SK-N-SH (cell line): ENCODE measurements around the gene MMUT. TPM values are rescaled to one million over a fixed set of nuclear protein-coding genes. Genes with fewer than 3 reads are reported as not detected.

Experiments
- CTCF ChIA-PET: fragments of 300-600, 350-600 bp; formaldehyde crosslinking; extraction: SDS; loops from one replicate; lab custom pipeline; 2021; lab: Yijun Ruan, JAX
- POLR2A ChIA-PET: fragments of 350-600 bp; sonication (Branson Sonifier 250); formaldehyde crosslinking; extraction: SDS; loops from one replicate; lab custom pipeline; 2020; ENCODE audit warnings: antibody characterized with exemption, inconsistent platforms; lab: Yijun Ruan, JAX
- DNase-seq: peaks from one replicate; pipeline ENCODE4 v3.0.0; 2012
- H2AFZ ChIP-seq: fragments of 200-600 bp; sonication (generic); 2 replicates; pipeline ENCODE4 v1.8.1; 2016; ENCODE audit warnings: antibody characterized with exemption, mild to moderate bottlenecking, low read depth
- H3F3A ChIP-seq: fragments of 200-600 bp; sonication (generic); replicated peaks from 2 replicates; pipeline ENCODE3; 2016; ENCODE audit warnings: antibody characterized with exemption, mild to moderate bottlenecking; ENCODE audit not compliant: insufficient read depth
- H3K27ac ChIP-seq, 2 experiments: fragments of 200-500 bp in 1 of 2; fragments of 200-600 bp in 1 of 2; sonication (Bioruptor generic) in 1 of 2; sonication (generic), shearing (Covaris generic) in 1 of 2; 2 replicates each; pipeline versions ENCODE4 v1.5.1 to v1.6.1; 2014 to 2016; ENCODE audit warnings: low read depth in 2 of 2, inconsistent platforms in 1 of 2, low read length in 1 of 2, mild to moderate bottlenecking in 1 of 2, mixed read lengths in 1 of 2
- H3K27me3 ChIP-seq: fragments of 200-600 bp; sonication (generic), shearing (Covaris generic); 2 replicates; pipeline ENCODE4 v1.6.1; 2016; ENCODE audit warnings: mixed run types; ENCODE audit not compliant: insufficient read depth
- H3K36me3 ChIP-seq, 2 experiments: fragments of 200-500 bp in 1 of 2; fragments of 200-600 bp in 1 of 2; sonication (Bioruptor generic) in 1 of 2; sonication (generic) in 1 of 2; replicated peaks in 1 of 2; 2 replicates each; pipeline versions ENCODE3 to v1.5.1; 2014 to 2016; ENCODE audit warnings: low read length in 1 of 2, mild to moderate bottlenecking in 1 of 2; ENCODE audit not compliant: insufficient read depth in 2 of 2, control insufficient read depth in 1 of 2
- H3K4me1 ChIP-seq, 2 experiments: fragments of 200-500 bp in 1 of 2; fragments of 200-600 bp in 1 of 2; sonication (Bioruptor generic) in 1 of 2; sonication (generic), shearing (Covaris generic) in 1 of 2; 2 replicates each; pipeline versions ENCODE4 v1.5.1 to v1.6.1; 2014 to 2016; ENCODE audit warnings: low read depth in 1 of 2, low read length in 1 of 2, mixed run types in 1 of 2; ENCODE audit not compliant: insufficient read depth in 2 of 2, control insufficient read depth in 1 of 2
- H3K4me2 ChIP-seq: fragments of 200-600 bp; sonication (generic), shearing (Covaris generic); 2 replicates; pipeline ENCODE4 v1.6.1; 2017; ENCODE audit warnings: mixed run types
- H3K4me3 ChIP-seq, 2 experiments: fragments of 200-500 bp in 1 of 2; fragments of 200-600 bp in 1 of 2; sonication (Bioruptor generic) in 1 of 2; sonication (generic), shearing (Covaris generic) in 1 of 2; 2 replicates each; pipeline versions ENCODE4 v1.5.1 to v1.8.1; 2014 to 2016; ENCODE audit warnings: low read depth in 2 of 2, inconsistent platforms in 1 of 2, low read length in 1 of 2, mild to moderate bottlenecking in 1 of 2, mixed read lengths in 1 of 2, moderate library complexity in 1 of 2
- H3K79me2 ChIP-seq: fragments of 200-600 bp; sonication (generic); 2 replicates; pipeline ENCODE4 v1.8.1; 2017; ENCODE audit warnings: mild to moderate bottlenecking; ENCODE audit not compliant: insufficient read depth
- H3K9ac ChIP-seq: fragments of 200-600 bp; sonication (generic); 2 replicates; pipeline ENCODE4 v1.6.1; 2017; ENCODE audit warnings: mixed run types
- H3K9me2 ChIP-seq: fragments of 200-600 bp; sonication (generic); 2 replicates; pipeline ENCODE4 v1.6.1; 2017; ENCODE audit warnings: mixed run types
- H3K9me3 ChIP-seq: fragments of 200-600 bp; sonication (generic); 2 replicates; pipeline ENCODE4 v1.6.1; 2017; ENCODE audit warnings: mixed run types, mild to moderate bottlenecking, moderate library complexity
- H4K20me1 ChIP-seq: fragments of 200-600 bp; sonication (generic); 2 replicates; pipeline ENCODE4 v1.6.1; 2017; ENCODE audit warnings: mild to moderate bottlenecking, mixed run types; ENCODE audit not compliant: insufficient read depth
- ELF1 ChIP-seq: IDR thresholded peaks from 2 replicates; pipeline ENCODE4 v1.4.0; 2012
- EZH2phosphoT487 ChIP-seq: fragments of 200-600 bp; sonication (generic); IDR thresholded peaks from 2 replicates; pipeline ENCODE4 v1.6.1; 2017; ENCODE audit warnings: low read depth, mixed run types, mild to moderate bottlenecking, antibody characterized with exemption, moderate library complexity, borderline replicate concordance
- FOXJ3 ChIP-seq: sonication (generic); formaldehyde crosslinking; IDR thresholded peaks from 2 replicates; pipeline ENCODE4 v1.5.1; 2020; ENCODE audit warnings: mild to moderate bottlenecking, missing genetic modification reagents
- GABPA ChIP-seq: IDR thresholded peaks from 2 replicates; pipeline ENCODE4 v1.4.0; 2012; ENCODE audit warnings: low read depth, mild to moderate bottlenecking
- GATA2 ChIP-seq: sonication (generic); formaldehyde crosslinking; IDR thresholded peaks from 2 replicates; pipeline ENCODE4 v1.5.0; 2020; ENCODE audit warnings: mild to moderate bottlenecking, missing genetic modification reagents
- JUND ChIP-seq: IDR thresholded peaks from 2 replicates; pipeline ENCODE4 v1.4.0; 2012
- NFIC ChIP-seq: IDR thresholded peaks from 2 replicates; pipeline ENCODE4 v1.4.0; 2012; ENCODE audit warnings: borderline replicate concordance
- NRF1 ChIP-seq: IDR thresholded peaks from 2 replicates; pipeline ENCODE4 v1.6.1; 2012; ENCODE audit warnings: low read depth, mild to moderate bottlenecking, low read length
- PBX3 ChIP-seq: IDR thresholded peaks from 2 replicates; pipeline ENCODE4; 2012
- RAD21 ChIP-seq: IDR thresholded peaks from 2 replicates; pipeline ENCODE4 v1.6.1; 2012; ENCODE audit warnings: mild to moderate bottlenecking, low read length
- RCOR1 ChIP-seq: fragments of 150-350 bp; IDR thresholded peaks from 2 replicates; pipeline ENCODE4 v1.6.1; 2017; ENCODE audit warnings: antibody characterized with exemption, low read length
- RFX5 ChIP-seq: IDR thresholded peaks from 2 replicates; pipeline ENCODE4 v1.6.1; 2012; ENCODE audit warnings: mild to moderate bottlenecking, improper control_type of control experiment, low read length
- TAF1 ChIP-seq: IDR thresholded peaks from 2 replicates; pipeline ENCODE4 v1.6.1; 2012; ENCODE audit warnings: low read depth, mild to moderate bottlenecking, low read length, moderate library complexity, borderline replicate concordance
- TCF12 ChIP-seq: IDR thresholded peaks from 2 replicates; pipeline ENCODE4 v1.4.0; 2012
- WGBS: methylation state at CpG from one replicate; pipeline ENCODE4 v1.1.6; 2017; ENCODE audit warnings: low lambda C conversion rate; 5-methylcytosine and 5-hydroxymethylcytosine counted together
- polyA plus RNA-seq, 3 experiments: library from polyadenylated mRNA; depleted of rRNA; stranded (reverse); fragments of >200 nt; gene quantifications; 2 replicates each; pipeline ENCODE4 v1.2.3, GENCODE V29; 2012
- TF ChIP-seq, protein P1 (sequence below): fragments of 200-600 bp; sonication (generic); IDR thresholded peaks from 2 replicates; pipeline ENCODE4 v1.6.1; 2017; ENCODE audit warnings: antibody characterized with exemption, mild to moderate bottlenecking, moderate library complexity
- TF ChIP-seq, protein P2 (sequence below): IDR thresholded peaks from 2 replicates; pipeline ENCODE4 v1.4.0; 2012; ENCODE audit warnings: low read depth
- TF ChIP-seq, protein P3 (sequence below): IDR thresholded peaks from 2 replicates; pipeline ENCODE4 v1.4.0; 2012; ENCODE audit warnings: low read depth, borderline replicate concordance
- TF ChIP-seq, protein P4 (sequence below): IDR thresholded peaks from 2 replicates; pipeline ENCODE4 v1.6.1; 2012; ENCODE audit warnings: mild to moderate bottlenecking, low read depth, low read length, moderate library complexity

Gene MMUT
- polyA plus RNA-seq, 1 of the 3 experiments (the other 2 are of a cell fraction): 6.7 TPM

DNA sequence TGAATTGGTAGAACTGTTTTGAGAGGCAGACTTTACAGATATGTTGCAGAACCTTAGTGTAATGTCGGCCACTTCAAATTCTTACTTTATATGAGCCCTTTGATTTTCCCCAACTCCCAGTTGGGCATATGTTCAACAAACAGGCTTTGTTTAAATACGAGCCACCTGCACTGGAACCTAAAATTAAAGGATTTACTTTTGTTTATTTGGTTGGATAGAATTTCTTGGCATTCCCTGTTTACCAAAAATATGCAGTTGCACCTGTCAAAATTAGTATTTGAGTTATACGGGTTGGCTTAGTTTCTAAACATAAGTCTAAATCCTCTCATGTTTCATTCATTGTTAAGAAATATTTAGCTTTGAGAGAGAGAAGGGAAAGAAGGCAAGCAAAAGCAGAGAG lies 34.3 kb upstream of the MMUT start:
- H3K4me2 ChIP-seq: no peak overlapping the region
- no peak overlapping the region for H3K27ac ChIP-seq
- no peaks in the 10 kb centered on the region for H3K9me2 ChIP-seq
- peaks cover 0 to 8% of the 10 kb centered on the region in 2 experiments for H3K36me3 ChIP-seq
- no peaks in the 10 kb centered on the region for H3F3A ChIP-seq
- no peak overlapping the region for H3K9ac ChIP-seq
- H2AFZ ChIP-seq: no peak overlapping the region
- no peaks in the 10 kb centered on the region for H3K27me3 ChIP-seq
- POLR2A ChIA-PET: no interaction called here
- CTCF ChIA-PET: interaction anchor here (0.9 kb wide), 1 partner anchor 38 kb away, joined by 5 read pairs; no protein-coding TSS in a partner anchor
- WGBS: 32% methylated on average over 3 of the region's 3 CpGs
- TF ChIP-seq PBX3 (no peak), NRF1 (no peak), NFIC (no peak), TCF12 (no peak), ELF1 (no peak), GABPA (no peak), TAF1 (no peak), EZH2phosphoT487 (no peak), RCOR1 (no peak)
- TF ChIP-seq, protein P1, sequence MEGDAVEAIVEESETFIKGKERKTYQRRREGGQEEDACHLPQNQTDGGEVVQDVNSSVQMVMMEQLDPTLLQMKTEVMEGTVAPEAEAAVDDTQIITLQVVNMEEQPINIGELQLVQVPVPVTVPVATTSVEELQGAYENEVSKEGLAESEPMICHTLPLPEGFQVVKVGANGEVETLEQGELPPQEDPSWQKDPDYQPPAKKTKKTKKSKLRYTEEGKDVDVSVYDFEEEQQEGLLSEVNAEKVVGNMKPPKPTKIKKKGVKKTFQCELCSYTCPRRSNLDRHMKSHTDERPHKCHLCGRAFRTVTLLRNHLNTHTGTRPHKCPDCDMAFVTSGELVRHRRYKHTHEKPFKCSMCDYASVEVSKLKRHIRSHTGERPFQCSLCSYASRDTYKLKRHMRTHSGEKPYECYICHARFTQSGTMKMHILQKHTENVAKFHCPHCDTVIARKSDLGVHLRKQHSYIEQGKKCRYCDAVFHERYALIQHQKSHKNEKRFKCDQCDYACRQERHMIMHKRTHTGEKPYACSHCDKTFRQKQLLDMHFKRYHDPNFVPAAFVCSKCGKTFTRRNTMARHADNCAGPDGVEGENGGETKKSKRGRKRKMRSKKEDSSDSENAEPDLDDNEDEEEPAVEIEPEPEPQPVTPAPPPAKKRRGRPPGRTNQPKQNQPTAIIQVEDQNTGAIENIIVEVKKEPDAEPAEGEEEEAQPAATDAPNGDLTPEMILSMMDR: no peak
- TF ChIP-seq, protein P2, sequence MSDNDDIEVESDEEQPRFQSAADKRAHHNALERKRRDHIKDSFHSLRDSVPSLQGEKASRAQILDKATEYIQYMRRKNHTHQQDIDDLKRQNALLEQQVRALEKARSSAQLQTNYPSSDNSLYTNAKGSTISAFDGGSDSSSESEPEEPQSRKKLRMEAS: no peak
- no peaks in the 10 kb centered on the region for H3K79me2 ChIP-seq
- no peaks in the 10 kb centered on the region for H3K9me3 ChIP-seq
- no peak overlapping the region for H3K4me3 ChIP-seq
- DNase-seq: no peak
- H3K4me1 ChIP-seq: no peaks in the 10 kb centered on the region
- no peaks in the 10 kb centered on the region for H4K20me1 ChIP-seq

GRCh38 chr6:49490633-49491032 lies 27.6 kb upstream of the MMUT start:
- no peaks in the 10 kb centered on the region for H3K4me1 ChIP-seq
- no peak for DNase-seq
- no peak overlapping the region for H3K4me2 ChIP-seq
- no peaks in the 10 kb centered on the region for H3K79me2 ChIP-seq
- H4K20me1 ChIP-seq: no peaks in the 10 kb centered on the region
- H3F3A ChIP-seq: no peaks in the 10 kb centered on the region
- no peak overlapping the region for H3K4me3 ChIP-seq
- ChIA-PET POLR2A (no interaction called here), CTCF (no interaction called here)
- H3K9me3 ChIP-seq: no peaks in the 10 kb centered on the region
- no peaks in the 10 kb centered on the region for H3K9me2 ChIP-seq
- H3K27me3 ChIP-seq: no peaks in the 10 kb centered on the region
- 91% methylated on average over 4 of the region's 4 CpGs for WGBS
- no peak overlapping the region for H3K27ac ChIP-seq
- H3K9ac ChIP-seq: no peak overlapping the region
- no peak overlapping the region for H2AFZ ChIP-seq
- peaks cover 9 to 32% of the 10 kb centered on the region in 2 experiments for H3K36me3 ChIP-seq
- TF ChIP-seq JUND (no peak), TAF1 (no peak), RFX5 (no peak), PBX3 (no peak), RAD21 (no peak), GATA2 (CRISPR knock-in tag) (no peak), FOXJ3 (CRISPR knock-in tag) (no peak)
- TF ChIP-seq, protein P1: no peak
- TF ChIP-seq, protein P3, sequence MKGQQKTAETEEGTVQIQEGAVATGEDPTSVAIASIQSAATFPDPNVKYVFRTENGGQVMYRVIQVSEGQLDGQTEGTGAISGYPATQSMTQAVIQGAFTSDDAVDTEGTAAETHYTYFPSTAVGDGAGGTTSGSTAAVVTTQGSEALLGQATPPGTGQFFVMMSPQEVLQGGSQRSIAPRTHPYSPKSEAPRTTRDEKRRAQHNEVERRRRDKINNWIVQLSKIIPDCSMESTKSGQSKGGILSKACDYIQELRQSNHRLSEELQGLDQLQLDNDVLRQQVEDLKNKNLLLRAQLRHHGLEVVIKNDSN: no peak
- TF ChIP-seq, protein P4, sequence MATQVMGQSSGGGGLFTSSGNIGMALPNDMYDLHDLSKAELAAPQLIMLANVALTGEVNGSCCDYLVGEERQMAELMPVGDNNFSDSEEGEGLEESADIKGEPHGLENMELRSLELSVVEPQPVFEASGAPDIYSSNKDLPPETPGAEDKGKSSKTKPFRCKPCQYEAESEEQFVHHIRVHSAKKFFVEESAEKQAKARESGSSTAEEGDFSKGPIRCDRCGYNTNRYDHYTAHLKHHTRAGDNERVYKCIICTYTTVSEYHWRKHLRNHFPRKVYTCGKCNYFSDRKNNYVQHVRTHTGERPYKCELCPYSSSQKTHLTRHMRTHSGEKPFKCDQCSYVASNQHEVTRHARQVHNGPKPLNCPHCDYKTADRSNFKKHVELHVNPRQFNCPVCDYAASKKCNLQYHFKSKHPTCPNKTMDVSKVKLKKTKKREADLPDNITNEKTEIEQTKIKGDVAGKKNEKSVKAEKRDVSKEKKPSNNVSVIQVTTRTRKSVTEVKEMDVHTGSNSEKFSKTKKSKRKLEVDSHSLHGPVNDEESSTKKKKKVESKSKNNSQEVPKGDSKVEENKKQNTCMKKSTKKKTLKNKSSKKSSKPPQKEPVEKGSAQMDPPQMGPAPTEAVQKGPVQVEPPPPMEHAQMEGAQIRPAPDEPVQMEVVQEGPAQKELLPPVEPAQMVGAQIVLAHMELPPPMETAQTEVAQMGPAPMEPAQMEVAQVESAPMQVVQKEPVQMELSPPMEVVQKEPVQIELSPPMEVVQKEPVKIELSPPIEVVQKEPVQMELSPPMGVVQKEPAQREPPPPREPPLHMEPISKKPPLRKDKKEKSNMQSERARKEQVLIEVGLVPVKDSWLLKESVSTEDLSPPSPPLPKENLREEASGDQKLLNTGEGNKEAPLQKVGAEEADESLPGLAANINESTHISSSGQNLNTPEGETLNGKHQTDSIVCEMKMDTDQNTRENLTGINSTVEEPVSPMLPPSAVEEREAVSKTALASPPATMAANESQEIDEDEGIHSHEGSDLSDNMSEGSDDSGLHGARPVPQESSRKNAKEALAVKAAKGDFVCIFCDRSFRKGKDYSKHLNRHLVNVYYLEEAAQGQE: no peak
